ENCODE results near the gene ZDHHC7. TPM values are rescaled to one million over a fixed set of nuclear protein-coding genes. Genes with fewer than 3 reads are reported as not detected.

The ZDHHC7 gene
- 67.3 TPM in 2 replicates for total RNA-seq
- long read RNA-seq, transcript ZDHHC7-205 (5 exons, 582 nt): major isoform, 6 of 46 reads
- long read RNA-seq, transcript ZDHHC7-201 (8 exons, 3,442 nt): minor isoform, 5 of 46 reads
- long read RNA-seq, partial matches to known transcripts: 14 of 46 reads
- long read RNA-seq, other reads (novel, unspliced or antisense): 17 of 46 reads

GRCh38 chr16:85010931-85011845 is at the start of gene ZDHHC7:
Gene ZDHHC7, minus strand, starts transcription at chr16:85011535. Its CDS starts 20,917 bp downstream, at chr16:84990618.
- Mint-ChIP-seq H3K4me1 (ENCODE audit: low read depth) (peaks cover 55% of the 10 kb centered on the region), H3K27me3 (no peaks in the 10 kb centered on the region), H3K9me3 (ENCODE audit: low read depth) (peaks cover 3% of the 10 kb centered on the region), H3K4me3 (ENCODE audit: low read depth) (peak within 1 kb of the TSS; percentile 98), H3K36me3 (ENCODE audit: insufficient read depth) (no peaks in the 10 kb centered on the region), H3K27ac (peak within 1 kb of the TSS; percentile 98)
- peak; percentile 14 for TF ChIP-seq CTCF (IDR thresholded peaks at IDR 0.05; ENCODE audit: unreplicated experiment)
- peak; percentile 72 for DNase-seq (ENCODE audit: low spot score, unreplicated experiment)

GRCh38 chr16:85058909-85059308 is 47.6 kb upstream of the ZDHHC7 start:
- no peaks in the 10 kb centered on the region for H3K9me3 Mint-ChIP-seq (ENCODE audit: low read depth)

GRCh38 chr16:85057948-85058347 is 46.6 kb upstream of the ZDHHC7 start:
- Mint-ChIP-seq H3K4me3 (ENCODE audit: low read depth) (no peak overlapping the region), H3K36me3 (ENCODE audit: insufficient read depth) (no peaks in the 10 kb centered on the region), H3K9me3 (ENCODE audit: low read depth) (no peaks in the 10 kb centered on the region), H3K27me3 (no peaks in the 10 kb centered on the region), H3K4me1 (ENCODE audit: low read depth) (peaks cover 22% of the 10 kb centered on the region), H3K27ac (no peak overlapping the region)
- no peak for TF ChIP-seq CTCF (IDR thresholded peaks at IDR 0.05; ENCODE audit: unreplicated experiment)
- DNase-seq (ENCODE audit: low spot score, unreplicated experiment): no peak

More at GRCh38 chr16:85058909-85059308, 47.6 kb upstream of the ZDHHC7 start:
- DNase-seq (ENCODE audit: low spot score, unreplicated experiment): no peak
- Mint-ChIP-seq H3K4me1 (ENCODE audit: low read depth) (peaks cover 22% of the 10 kb centered on the region), H3K27ac (no peak overlapping the region), H3K4me3 (ENCODE audit: low read depth) (no peak overlapping the region), H3K36me3 (ENCODE audit: insufficient read depth) (no peaks in the 10 kb centered on the region), H3K27me3 (no peaks in the 10 kb centered on the region)
- TF ChIP-seq CTCF (IDR thresholded peaks at IDR 0.05; ENCODE audit: unreplicated experiment): no peak

GRCh38 chr16:85057212-85057889 is 46.0 kb upstream of the ZDHHC7 start:
- TF ChIP-seq CTCF (IDR thresholded peaks at IDR 0.05; ENCODE audit: unreplicated experiment): peak; percentile 50
- H3K4me1 Mint-ChIP-seq (ENCODE audit: low read depth): peaks cover 22% of the 10 kb centered on the region
- no peak for DNase-seq (ENCODE audit: low spot score, unreplicated experiment)
- no peaks in the 10 kb centered on the region for H3K36me3 Mint-ChIP-seq (ENCODE audit: insufficient read depth)
- no peaks in the 10 kb centered on the region for H3K27me3 Mint-ChIP-seq
- no peaks in the 10 kb centered on the region for H3K9me3 Mint-ChIP-seq (ENCODE audit: low read depth)
- no peak overlapping the region for H3K4me3 Mint-ChIP-seq (ENCODE audit: low read depth)
- H3K27ac Mint-ChIP-seq: no peak overlapping the region

GRCh38 chr16:85056211-85056748 is 44.9 kb upstream of the ZDHHC7 start:
- H3K36me3 Mint-ChIP-seq (ENCODE audit: insufficient read depth): no peaks in the 10 kb centered on the region
- no peaks in the 10 kb centered on the region for H3K9me3 Mint-ChIP-seq (ENCODE audit: low read depth)
- TF ChIP-seq CTCF (IDR thresholded peaks at IDR 0.05; ENCODE audit: unreplicated experiment): no peak
- no peak overlapping the region for H3K4me3 Mint-ChIP-seq (ENCODE audit: low read depth)
- peaks cover 21% of the 10 kb centered on the region for H3K4me1 Mint-ChIP-seq (ENCODE audit: low read depth)
- no peaks in the 10 kb centered on the region for H3K27me3 Mint-ChIP-seq
- H3K27ac Mint-ChIP-seq: no peak overlapping the region
- DNase-seq (ENCODE audit: low spot score, unreplicated experiment): no peak

Measured in progenitor cell of endocrine pancreas (in vitro differentiated cells).